Osteoblast (primary cell): ENCODE results near the gene BAZ1A. TPM values are rescaled to one million over a fixed set of nuclear protein-coding genes. Genes with fewer than 3 reads are reported as not detected.

Experiments
- DNase-seq: peaks from one replicate; pipeline ENCODE4 v3.0.0; 2011; ENCODE audit warnings: low spot score, mixed read lengths; ENCODE audit not compliant: insufficient read length; ENCODE audit errors: missing footprints
- H2AFZ ChIP-seq: 2 replicates; pipeline ENCODE4 v1.6.0; 2011; ENCODE audit warnings: mild to moderate bottlenecking, low read length
- H3K27ac ChIP-seq: 2 replicates; pipeline ENCODE4 v1.5.1; 2011; ENCODE audit warnings: mild to moderate bottlenecking, low read depth, low read length, moderate library complexity
- H3K27me3 ChIP-seq: 2 replicates; pipeline ENCODE4 v1.6.0; 2012; ENCODE audit warnings: mild to moderate bottlenecking, control low read depth, inconsistent platforms, low read length, moderate library complexity; ENCODE audit not compliant: insufficient read depth
- H3K36me3 ChIP-seq: 2 replicates; pipeline ENCODE4 v1.5.1; 2011; ENCODE audit warnings: mild to moderate bottlenecking, low read length, control low read depth, moderate library complexity; ENCODE audit not compliant: insufficient read depth
- H3K4me1 ChIP-seq: 2 replicates; pipeline ENCODE4 v1.5.1; 2011; ENCODE audit warnings: mild to moderate bottlenecking, low read length, control low read depth, moderate library complexity; ENCODE audit not compliant: insufficient read depth
- H3K4me2 ChIP-seq: 2 replicates; pipeline ENCODE4 v1.6.0; 2011; ENCODE audit warnings: mild to moderate bottlenecking, low read length; ENCODE audit not compliant: insufficient read depth
- H3K4me3 ChIP-seq: fragments of 200-600 bp; sonication (generic); 3 replicates; pipeline ENCODE4 v1.5.1; 2012; ENCODE audit warnings: mild to moderate bottlenecking, low read length, inconsistent platforms; ENCODE audit not compliant: insufficient read depth
- H3K79me2 ChIP-seq: 2 replicates; pipeline ENCODE4 v1.6.0; 2012; ENCODE audit warnings: mild to moderate bottlenecking, low read length, control low read depth, inconsistent platforms; ENCODE audit not compliant: insufficient read depth
- H3K9me3 ChIP-seq: 2 replicates; pipeline ENCODE4 v1.5.1; 2011; ENCODE audit warnings: low read depth, low read length, control low read depth
- H4K20me1 ChIP-seq: 2 replicates; pipeline ENCODE4 v1.6.0; 2012; ENCODE audit warnings: mild to moderate bottlenecking, low read length, control low read depth; ENCODE audit not compliant: insufficient read depth
- CTCF ChIP-seq: IDR thresholded peaks from 2 replicates; pipeline ENCODE4 v1.5.1; 2011; ENCODE audit warnings: mild to moderate bottlenecking, low read depth, low read length, moderate library complexity; ENCODE audit errors: extremely low read depth
- total RNA-seq: library from RNA; depleted of rRNA; stranded (reverse); fragments of >200 nt; gene quantifications from 2 replicates; pipeline ENCODE4 v1.2.3, GENCODE V29; 2012

The BAZ1A gene
- total RNA-seq, 1 donor: 23.9 TPM

- DNase-seq: no peak
- H3K27me3 ChIP-seq: no peaks in the 10 kb centered on the region
- H2AFZ ChIP-seq: no peak overlapping the region
- no peak overlapping the region for H3K4me2 ChIP-seq
- peaks cover 86% of the 10 kb centered on the region for H3K79me2 ChIP-seq
- no peaks in the 10 kb centered on the region for H3K4me1 ChIP-seq
- no peak overlapping the region for H3K27ac ChIP-seq
- no peaks in the 10 kb centered on the region for H3K36me3 ChIP-seq
- peaks cover 3% of the 10 kb centered on the region for H4K20me1 ChIP-seq
- no peak for TF ChIP-seq CTCF
- no peak overlapping the region for H3K4me3 ChIP-seq
- no peaks in the 10 kb centered on the region for H3K9me3 ChIP-seq
Observed at GRCh38 chr14:34867199-34867598, 8.0 kb downstream of the BAZ1A start.

GRCh38 chr14:34865889-34866574, 9.1 kb downstream of the BAZ1A start:
- no peak for TF ChIP-seq CTCF
- H3K4me3 ChIP-seq: no peak overlapping the region

GRCh38 chr14:34863844-34864243, 11.3 kb downstream of the BAZ1A start:
- peaks cover 18% of the 10 kb centered on the region for H3K36me3 ChIP-seq
- H4K20me1 ChIP-seq: peaks cover 3% of the 10 kb centered on the region
- no peak for DNase-seq
- H3K4me3 ChIP-seq: no peak overlapping the region
- H3K79me2 ChIP-seq: peaks cover 65% of the 10 kb centered on the region
- no peak overlapping the region for H3K27ac ChIP-seq
- H3K4me1 ChIP-seq: no peaks in the 10 kb centered on the region
- H3K27me3 ChIP-seq: no peaks in the 10 kb centered on the region
- no peak for TF ChIP-seq CTCF
- H3K4me2 ChIP-seq: no peak overlapping the region
- H3K9me3 ChIP-seq: no peaks in the 10 kb centered on the region
- H2AFZ ChIP-seq: no peak overlapping the region

More at GRCh38 chr14:34865889-34866574, 9.1 kb downstream of the BAZ1A start:
- Histone ChIP-seq H4K20me1 (peaks cover 3% of the 10 kb centered on the region), H3K9me3 (no peaks in the 10 kb centered on the region), H3K4me2 (no peak overlapping the region), H3K79me2 (peaks cover 82% of the 10 kb centered on the region), H3K27ac (no peak overlapping the region), H3K36me3 (peaks cover 4% of the 10 kb centered on the region), H3K4me1 (no peaks in the 10 kb centered on the region), H2AFZ (no peak overlapping the region), H3K27me3 (no peaks in the 10 kb centered on the region)
- no peak for DNase-seq

GRCh38 chr14:34858765-34859164, 16.4 kb downstream of the BAZ1A start:
- peaks cover 37% of the 10 kb centered on the region for H3K79me2 ChIP-seq
- TF ChIP-seq CTCF: no peak
- no peak overlapping the region for H3K27ac ChIP-seq

More at GRCh38 chr14:34858765-34859164, 16.4 kb downstream of the BAZ1A start:
- Histone ChIP-seq H3K4me2 (no peak overlapping the region), H3K4me3 (no peak overlapping the region), H2AFZ (no peak overlapping the region), H3K36me3 (peaks cover 23% of the 10 kb centered on the region), H4K20me1 (no peaks in the 10 kb centered on the region), H3K27me3 (no peaks in the 10 kb centered on the region), H3K4me1 (no peaks in the 10 kb centered on the region), H3K9me3 (no peaks in the 10 kb centered on the region)
- no peak for DNase-seq
